ENCODE results near the gene ROR1.

Gene ROR1

DNA sequence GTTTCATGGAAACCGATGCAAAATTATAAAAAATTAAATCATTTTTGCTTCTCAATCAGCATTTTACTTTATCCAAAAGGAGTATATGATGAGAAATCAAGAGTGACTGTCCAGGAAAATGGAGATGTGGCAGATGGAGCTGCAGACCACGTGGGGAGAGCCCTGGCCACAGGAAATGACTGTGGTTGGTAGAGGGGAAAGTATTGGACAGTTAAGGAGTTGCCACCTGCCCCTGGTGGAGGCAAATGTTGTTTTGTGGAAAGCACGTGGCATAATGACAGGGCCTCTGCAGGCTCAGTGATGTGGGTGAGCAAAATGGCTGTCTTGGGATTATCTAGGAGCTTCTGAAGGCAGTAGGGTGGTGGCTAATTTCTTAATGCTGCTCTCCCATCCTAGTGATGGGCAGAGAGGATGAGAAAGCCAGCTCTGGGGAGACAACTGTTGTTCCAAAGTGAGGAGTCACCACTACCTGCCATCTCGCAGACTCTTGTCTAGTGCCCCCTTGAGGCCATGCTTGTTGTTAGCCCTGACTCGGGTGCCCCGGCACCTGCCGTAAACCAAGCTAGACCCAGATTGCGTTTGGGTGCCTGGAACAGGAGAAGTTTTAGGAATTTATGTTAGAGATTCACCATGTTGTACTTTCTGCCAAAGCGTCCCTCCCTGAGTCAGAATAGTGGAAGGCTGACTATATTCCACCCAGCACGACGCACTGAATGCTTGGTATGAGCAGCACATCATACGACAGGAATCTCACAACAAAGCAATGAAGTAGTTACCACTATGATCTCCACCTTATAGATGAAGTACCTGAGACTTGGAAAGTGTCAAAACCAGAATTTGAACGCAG is 144.0 kb downstream of the ROR1 start:
- H3K4me3 Mint-ChIP-seq, result no peak overlapping the region
- no peaks in the 10 kb centered on the region for H3K9me3 Mint-ChIP-seq (ENCODE audit: low read depth)
- H3K27ac Mint-ChIP-seq, result no peak overlapping the region
- no peaks in the 10 kb centered on the region for H3K36me3 Mint-ChIP-seq
- H3K27me3 Mint-ChIP-seq, result no peaks in the 10 kb centered on the region
- no peaks in the 10 kb centered on the region for H3K4me1 Mint-ChIP-seq (ENCODE audit: low read depth)

DNA sequence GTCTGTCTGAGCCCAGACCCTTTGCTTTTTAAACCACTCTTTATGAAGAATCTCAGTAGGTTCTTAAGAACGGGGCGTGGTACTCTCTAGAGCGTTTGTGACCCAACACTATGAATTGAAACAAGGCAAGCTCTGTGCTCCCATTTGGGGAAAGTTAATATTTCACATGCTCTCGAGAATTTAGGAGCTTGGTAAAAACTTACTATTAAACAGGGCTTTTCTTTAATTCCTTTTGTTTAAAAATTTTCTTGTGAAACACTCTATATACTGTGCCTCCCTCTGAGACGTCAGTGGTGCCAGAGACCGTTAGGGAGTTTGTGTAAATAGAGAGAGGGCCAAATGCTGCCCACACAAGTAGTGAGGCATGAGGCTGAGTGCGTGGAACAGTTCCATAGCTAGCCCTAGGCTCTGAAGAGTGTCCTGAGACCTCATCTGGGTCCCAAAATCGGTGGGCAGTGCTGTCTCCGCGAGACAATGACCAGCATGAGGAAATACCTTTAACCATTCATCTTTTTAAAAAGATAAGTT is 144.7 kb downstream of the ROR1 start:
- no peaks in the 10 kb centered on the region for H3K4me1 Mint-ChIP-seq (ENCODE audit: low read depth)
- H3K27me3 Mint-ChIP-seq, result no peaks in the 10 kb centered on the region
- no peaks in the 10 kb centered on the region for H3K36me3 Mint-ChIP-seq
- no peak overlapping the region for H3K27ac Mint-ChIP-seq
- H3K9me3 Mint-ChIP-seq (ENCODE audit: low read depth), result no peaks in the 10 kb centered on the region
- H3K4me3 Mint-ChIP-seq, result no peak overlapping the region

- H3K4me3 Mint-ChIP-seq, result no peak overlapping the region
- H3K9me3 Mint-ChIP-seq (ENCODE audit: low read depth), result no peaks in the 10 kb centered on the region
Observed at GRCh38 chr1:63920154-63921117, 146.6 kb downstream of the ROR1 start.

DNA sequence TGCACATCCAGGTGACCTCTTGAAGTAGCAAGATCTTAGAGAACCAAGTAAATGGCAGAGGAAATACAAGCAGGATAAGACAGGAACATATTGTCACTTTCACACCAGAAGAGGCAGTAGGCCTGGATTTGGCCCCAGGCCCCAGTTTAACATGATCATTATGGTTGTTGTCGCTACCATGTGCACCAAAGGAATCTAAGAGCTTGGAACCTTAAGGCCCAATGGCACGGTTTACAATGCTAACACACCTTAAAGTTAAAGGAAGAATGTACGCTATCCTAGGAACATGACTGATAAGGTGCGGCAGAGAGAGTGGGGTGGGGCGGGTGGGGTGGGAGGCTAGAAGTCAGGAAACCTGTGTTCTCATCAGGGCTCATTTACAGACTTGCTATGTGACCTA is 147.5 kb downstream of the ROR1 start:
- H3K27ac Mint-ChIP-seq, result no peak overlapping the region
- H3K27me3 Mint-ChIP-seq, result no peaks in the 10 kb centered on the region
- H3K9me3 Mint-ChIP-seq (ENCODE audit: low read depth), result no peaks in the 10 kb centered on the region
- H3K4me1 Mint-ChIP-seq (ENCODE audit: low read depth), result no peaks in the 10 kb centered on the region
- no peaks in the 10 kb centered on the region for H3K36me3 Mint-ChIP-seq
- no peak overlapping the region for H3K4me3 Mint-ChIP-seq

More at GRCh38 chr1:63920154-63921117, 146.6 kb downstream of the ROR1 start:
- Mint-ChIP-seq H3K36me3 (no peaks in the 10 kb centered on the region), H3K27ac (no peak overlapping the region), H3K27me3 (no peaks in the 10 kb centered on the region), H3K4me1 (ENCODE audit: low read depth) (no peaks in the 10 kb centered on the region)

DNA sequence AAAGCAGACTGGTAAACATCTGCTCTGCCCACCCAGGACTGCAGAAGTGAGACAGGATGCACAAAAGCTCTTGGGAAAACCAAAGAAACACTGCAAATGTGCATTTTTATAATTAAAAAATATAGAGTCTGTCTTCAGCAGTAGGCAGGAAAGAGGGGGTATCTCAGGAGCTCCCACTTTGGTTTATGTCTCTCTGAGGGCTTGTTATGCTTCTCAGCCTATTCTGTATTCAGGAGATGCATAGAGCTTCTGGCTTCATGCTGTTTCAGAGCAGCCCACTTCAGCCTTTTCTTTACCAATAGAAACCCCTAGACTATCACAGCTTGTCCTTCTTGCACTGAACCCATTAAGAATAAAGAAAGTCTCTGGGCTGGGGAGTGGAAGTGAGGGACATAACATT is 148.0 kb downstream of the ROR1 start:
- H3K36me3 Mint-ChIP-seq, result no peaks in the 10 kb centered on the region
- no peaks in the 10 kb centered on the region for H3K27me3 Mint-ChIP-seq
- H3K4me3 Mint-ChIP-seq, result no peak overlapping the region
- no peaks in the 10 kb centered on the region for H3K9me3 Mint-ChIP-seq (ENCODE audit: low read depth)
- H3K27ac Mint-ChIP-seq, result no peak overlapping the region
- H3K4me1 Mint-ChIP-seq (ENCODE audit: low read depth), result no peaks in the 10 kb centered on the region

GRCh38 chr1:63922848-63923247 is 149.0 kb downstream of the ROR1 start:
- Mint-ChIP-seq H3K27ac (no peak overlapping the region), H3K4me1 (ENCODE audit: low read depth) (no peaks in the 10 kb centered on the region), H3K27me3 (no peaks in the 10 kb centered on the region), H3K4me3 (no peak overlapping the region), H3K9me3 (ENCODE audit: low read depth) (no peaks in the 10 kb centered on the region), H3K36me3 (no peaks in the 10 kb centered on the region)

DNA sequence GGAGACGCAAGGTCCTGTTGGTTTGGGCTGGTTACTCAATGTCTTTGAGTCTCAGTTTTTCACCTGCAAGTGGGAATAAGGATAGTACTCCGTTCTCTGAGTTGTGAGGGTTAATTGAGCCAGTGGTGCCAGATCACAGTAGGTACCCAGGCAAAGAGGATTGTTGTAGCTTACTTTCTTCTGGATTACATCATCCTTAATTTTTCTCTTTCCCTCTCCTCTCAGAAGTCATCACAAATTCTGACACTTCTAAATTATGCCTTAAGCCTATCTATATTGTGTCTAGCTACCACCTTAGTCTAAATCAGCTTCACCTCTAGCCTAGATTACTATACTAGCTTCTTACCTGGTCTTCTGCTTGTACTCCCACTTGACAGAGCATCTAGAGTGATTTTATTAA is 149.5 kb downstream of the ROR1 start:
- H3K4me3 Mint-ChIP-seq, result no peak overlapping the region
- no peaks in the 10 kb centered on the region for H3K36me3 Mint-ChIP-seq
- no peaks in the 10 kb centered on the region for H3K9me3 Mint-ChIP-seq (ENCODE audit: low read depth)
- H3K4me1 Mint-ChIP-seq (ENCODE audit: low read depth), result no peaks in the 10 kb centered on the region
- no peak overlapping the region for H3K27ac Mint-ChIP-seq
- peaks cover 3% of the 10 kb centered on the region for H3K27me3 Mint-ChIP-seq

GRCh38 chr1:63924600-63924999 is 150.8 kb downstream of the ROR1 start:
- H3K9me3 Mint-ChIP-seq (ENCODE audit: low read depth), result no peaks in the 10 kb centered on the region
- no peaks in the 10 kb centered on the region for H3K4me1 Mint-ChIP-seq (ENCODE audit: low read depth)
- H3K27me3 Mint-ChIP-seq, result peaks cover 3% of the 10 kb centered on the region
- no peaks in the 10 kb centered on the region for H3K36me3 Mint-ChIP-seq
- no peak overlapping the region for H3K4me3 Mint-ChIP-seq
- no peak overlapping the region for H3K27ac Mint-ChIP-seq

GRCh38 chr1:63928186-63929105 is 154.6 kb downstream of the ROR1 start:
- Mint-ChIP-seq H3K9me3 (ENCODE audit: low read depth) (no peaks in the 10 kb centered on the region), H3K36me3 (no peaks in the 10 kb centered on the region), H3K4me3 (no peak overlapping the region), H3K27ac (no peak overlapping the region), H3K27me3 (peaks cover 3% of the 10 kb centered on the region), H3K4me1 (ENCODE audit: low read depth) (no peaks in the 10 kb centered on the region)

- H3K36me3 Mint-ChIP-seq, result no peaks in the 10 kb centered on the region
- H3K4me1 Mint-ChIP-seq (ENCODE audit: low read depth), result no peaks in the 10 kb centered on the region
- H3K27ac Mint-ChIP-seq, result no peak overlapping the region
- no peak overlapping the region for H3K4me3 Mint-ChIP-seq
- no peaks in the 10 kb centered on the region for H3K9me3 Mint-ChIP-seq (ENCODE audit: low read depth)
- peaks cover 3% of the 10 kb centered on the region for H3K27me3 Mint-ChIP-seq
Observed at GRCh38 chr1:63929106-63929478, 155.3 kb downstream of the ROR1 start.

- Mint-ChIP-seq H3K27ac (no peak overlapping the region), H3K36me3 (no peaks in the 10 kb centered on the region), H3K4me1 (ENCODE audit: low read depth) (no peaks in the 10 kb centered on the region), H3K4me3 (no peak overlapping the region), H3K27me3 (peaks cover 3% of the 10 kb centered on the region), H3K9me3 (ENCODE audit: low read depth) (no peaks in the 10 kb centered on the region)
Observed at GRCh38 chr1:63931468-63931867, 157.7 kb downstream of the ROR1 start.

GRCh38 chr1:63934697-63935096 is 160.9 kb downstream of the ROR1 start:
- no peak overlapping the region for H3K27ac Mint-ChIP-seq
- no peaks in the 10 kb centered on the region for H3K9me3 Mint-ChIP-seq (ENCODE audit: low read depth)
- H3K4me3 Mint-ChIP-seq, result no peak overlapping the region
- H3K27me3 Mint-ChIP-seq, result no peaks in the 10 kb centered on the region
- H3K4me1 Mint-ChIP-seq (ENCODE audit: low read depth), result no peaks in the 10 kb centered on the region
- H3K36me3 Mint-ChIP-seq, result no peaks in the 10 kb centered on the region

GRCh38 chr1:63935143-63935542 is 161.3 kb downstream of the ROR1 start:
- H3K4me1 Mint-ChIP-seq (ENCODE audit: low read depth), result no peaks in the 10 kb centered on the region
- H3K27ac Mint-ChIP-seq, result no peak overlapping the region
- no peaks in the 10 kb centered on the region for H3K9me3 Mint-ChIP-seq (ENCODE audit: low read depth)
- no peak overlapping the region for H3K4me3 Mint-ChIP-seq
- H3K36me3 Mint-ChIP-seq, result no peaks in the 10 kb centered on the region
- H3K27me3 Mint-ChIP-seq, result no peaks in the 10 kb centered on the region

- Mint-ChIP-seq H3K27me3 (no peaks in the 10 kb centered on the region), H3K27ac (no peak overlapping the region), H3K4me3 (no peak overlapping the region), H3K36me3 (no peaks in the 10 kb centered on the region), H3K9me3 (ENCODE audit: low read depth) (no peaks in the 10 kb centered on the region), H3K4me1 (ENCODE audit: low read depth) (no peaks in the 10 kb centered on the region)
Observed at GRCh38 chr1:63935553-63935952, 161.7 kb downstream of the ROR1 start.
